Activated CD8-positive, alpha-beta T cell treated with anti-CD3 and anti-CD28 coated beads, Interleukin-2, amount 10 ng/mL, durations not matched to agents 7 days and 5 days (primary cell): ENCODE measurements around the gene CYTH2. TPM values are rescaled to one million over a fixed set of nuclear protein-coding genes. Genes with fewer than 3 reads are reported as not detected.
A peak's percentile ranks its signal among the peaks of the same experiment; 100 is the strongest.

Source experiments
- ATAC-seq: fragments of 150-1000 bp; cut with Tn5 transposase; one replicate; pipeline ENCODE4 v1.10.0; 2021; ENCODE audit warnings: moderate library complexity
- CTCF ChIA-PET: fragments of 350-600 bp; sonication (Branson Sonifier 250); formaldehyde crosslinking; loops from one replicate; lab custom pipeline; 2021; ENCODE audit warnings: antibody characterized with exemption; lab: Charles Lee
- POLR2A ChIA-PET: fragments of 350-600 bp; sonication (Branson Sonifier 250); formaldehyde crosslinking; loops from one replicate; lab custom pipeline; 2021; ENCODE audit warnings: antibody characterized with exemption; lab: Charles Lee
- DNase-seq: peaks from one replicate; pipeline ENCODE4 v3.0.0-alpha.2; 2020
- H3K27ac Mint-ChIP-seq: one replicate; pipeline ENCODE4 v1.8.0; 2021; ENCODE audit warnings: mild to moderate bottlenecking, mixed read lengths
- H3K27me3 Mint-ChIP-seq: one replicate; pipeline ENCODE4 v1.8.0; 2021; ENCODE audit warnings: low read depth, mixed read lengths
- H3K36me3 Mint-ChIP-seq: one replicate; pipeline ENCODE4 v1.8.0; 2021; ENCODE audit warnings: low read depth, mixed read lengths
- H3K4me1 Mint-ChIP-seq: one replicate; pipeline ENCODE4 v1.8.0; 2021; ENCODE audit warnings: low read depth, mixed read lengths
- H3K4me3 Mint-ChIP-seq: one replicate; pipeline ENCODE4 v1.8.0; 2021; ENCODE audit warnings: mild to moderate bottlenecking, mixed read lengths
- H3K9me3 Mint-ChIP-seq: one replicate; pipeline ENCODE4 v1.8.0; 2022; ENCODE audit warnings: mixed read lengths; ENCODE audit not compliant: insufficient read depth
- total RNA-seq, 2 experiments: library from RNA; stranded (reverse); gene quantifications; one replicate each; pipeline ENCODE4 v1.2.3, GENCODE V29; 2021

The CYTH2 gene
- total RNA-seq, 2 experiments from 2014 or later, result 48.3 to 50.3 TPM

GRCh38 chr19:48444129-48444935 lies 24.8 kb upstream of the CYTH2 start:
- CTCF ChIA-PET, result interaction anchor here (1.1 to 1.8 kb wide), 3 partner anchors 11 to 123 kb away, joined by 3 to 4 read pairs (median 3); no protein-coding TSS in a partner anchor
- H3K4me1 Mint-ChIP-seq, result peaks cover 43% of the 10 kb centered on the region
- peaks cover 25% of the 10 kb centered on the region for H3K36me3 Mint-ChIP-seq
- H3K27me3 Mint-ChIP-seq, result peaks cover 23% of the 10 kb centered on the region
- H3K4me3 Mint-ChIP-seq, result peak overlapping the region; percentile 91
- POLR2A ChIA-PET, result interaction anchor here (1.3 kb wide), 1 partner anchor 111 kb away, joined by 3 read pairs; no protein-coding TSS in a partner anchor
- H3K27ac Mint-ChIP-seq, result no peak overlapping the region
- H3K9me3 Mint-ChIP-seq, result no peaks in the 10 kb centered on the region
- ATAC-seq (no peak), DNase-seq (no peak)

DNA sequence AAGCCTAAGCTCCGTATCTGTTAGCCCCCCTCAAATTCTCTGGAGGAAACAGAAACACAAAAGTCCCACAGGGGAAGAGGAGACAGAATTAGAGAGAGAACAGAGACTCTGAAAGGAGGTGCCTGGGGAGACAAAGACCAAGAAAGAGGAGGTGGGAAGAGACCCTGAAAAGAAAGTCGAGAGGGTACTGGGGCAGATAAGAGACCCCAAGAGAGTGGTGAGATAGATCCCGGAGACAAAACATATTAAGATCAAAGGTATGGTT lies 24.3 kb upstream of the CYTH2 start:
- ChIA-PET POLR2A (interaction anchor here (1.3 kb wide), 1 partner anchor 111 kb away, joined by 3 read pairs; no protein-coding TSS in a partner anchor), CTCF (interaction anchor here (1.1 to 1.8 kb wide), 3 partner anchors 11 to 123 kb away, joined by 3 to 4 read pairs (median 3); no protein-coding TSS in a partner anchor)
- Mint-ChIP-seq H3K36me3 (peaks cover 29% of the 10 kb centered on the region), H3K4me3 (peak overlapping the region; percentile 91), H3K9me3 (no peaks in the 10 kb centered on the region), H3K27me3 (peaks cover 23% of the 10 kb centered on the region), H3K4me1 (peaks cover 43% of the 10 kb centered on the region), H3K27ac (peak overlapping the region; percentile 94)
- no peak for ATAC-seq
- no peak for DNase-seq

DNA sequence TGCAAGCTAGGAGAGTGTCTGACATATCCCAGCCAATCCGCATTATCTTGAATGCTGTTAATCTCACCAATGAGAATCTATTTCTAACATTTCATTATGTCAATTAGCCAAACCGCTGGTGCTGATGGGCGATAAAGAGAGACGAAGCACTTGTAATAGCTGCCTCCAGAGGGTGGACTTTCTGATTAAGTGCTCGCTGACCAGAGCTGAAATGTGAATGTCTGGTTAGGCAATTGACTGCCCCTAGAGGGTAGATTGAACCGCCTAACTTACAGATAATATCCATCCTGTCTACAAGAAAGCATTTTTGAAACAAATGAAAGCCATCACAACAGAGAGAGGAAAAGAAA lies 23.9 kb upstream of the CYTH2 start:
- H3K9me3 Mint-ChIP-seq, result no peaks in the 10 kb centered on the region
- CTCF ChIA-PET, result interaction anchor here (1.1 to 1.5 kb wide), 2 partner anchors 111 to 124 kb away, joined by 3 to 4 read pairs; no protein-coding TSS in a partner anchor
- DNase-seq, result peak; percentile 35
- POLR2A ChIA-PET, result interaction anchor here (1.3 kb wide), 1 partner anchor 112 kb away, joined by 3 read pairs; no protein-coding TSS in a partner anchor
- H3K27me3 Mint-ChIP-seq, result peaks cover 23% of the 10 kb centered on the region
- peaks cover 29% of the 10 kb centered on the region for H3K36me3 Mint-ChIP-seq
- peak; percentile 32 for ATAC-seq
- H3K27ac Mint-ChIP-seq, result peak overlapping the region; percentile 94
- peak overlapping the region; percentile 91 for H3K4me3 Mint-ChIP-seq
- peaks cover 43% of the 10 kb centered on the region for H3K4me1 Mint-ChIP-seq

- ChIA-PET POLR2A (interaction anchor here (0.7 to 2.1 kb wide), 5 partner anchors 10 to 1176 kb away, joined by 3 to 5 read pairs (median 3); partner anchors contain the start of genes KCNJ14 and TMEM143), CTCF (interaction anchor here (1.3 to 1.5 kb wide), 2 partner anchors 82 to 124 kb away, joined by 4 read pairs; partner anchors contain the start of genes SYNGR4 and TMEM143)
- peaks cover 20% of the 10 kb centered on the region for H3K27me3 Mint-ChIP-seq
- ATAC-seq (peak; percentile 96), DNase-seq (peak; percentile 98)
- H3K4me1 Mint-ChIP-seq, result peaks cover 43% of the 10 kb centered on the region
- H3K36me3 Mint-ChIP-seq, result peaks cover 29% of the 10 kb centered on the region
- H3K4me3 Mint-ChIP-seq, result peak within 1 kb of the TSS; percentile 91
- H3K9me3 Mint-ChIP-seq, result no peaks in the 10 kb centered on the region
- H3K27ac Mint-ChIP-seq, result peak within 1 kb of the TSS; percentile 94
These were observed 23.3 kb upstream of the CYTH2 start, which contains the start of gene GRWD1 for GRCh38 chr19:48445606-48446481. Gene GRWD1 (plus strand): TSS chr19:48445983. CDS start chr19:48446006, 23 bp downstream.

DNA sequence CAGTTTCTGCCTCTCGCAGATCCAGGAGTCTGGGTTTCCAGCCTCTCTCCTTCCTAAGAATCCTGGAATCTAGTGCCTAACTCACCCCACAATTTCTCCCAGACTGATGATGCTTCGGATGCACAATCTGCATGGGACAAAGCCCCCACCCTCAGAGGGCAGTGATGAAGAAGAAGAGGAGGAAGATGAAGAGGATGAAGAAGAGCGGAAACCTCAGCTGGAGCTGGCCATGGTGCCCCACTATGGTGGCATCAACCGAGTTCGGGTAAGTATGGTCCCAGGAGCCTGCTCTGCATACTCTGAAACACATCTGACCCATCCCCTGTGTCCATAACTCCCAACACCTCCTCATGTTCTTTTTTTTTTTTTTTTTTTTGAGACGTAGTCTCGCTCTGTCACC lies 22.6 kb upstream of the CYTH2 start:
- ChIA-PET CTCF (interaction anchor here (1.3 kb wide), 1 partner anchor 83 kb away, joined by 4 read pairs; the partner anchor contains the start of genes SYNGR4 and TMEM143), POLR2A (interaction anchor here (0.7 to 2.1 kb wide), 4 partner anchors 9 to 1176 kb away, joined by 3 to 5 read pairs (median 3); partner anchors contain the start of genes KCNJ14 and TMEM143)
- Mint-ChIP-seq H3K27ac (peak overlapping the region; percentile 94), H3K4me3 (peak overlapping the region; percentile 91), H3K36me3 (peaks cover 34% of the 10 kb centered on the region), H3K4me1 (peaks cover 43% of the 10 kb centered on the region), H3K27me3 (peaks cover 17% of the 10 kb centered on the region), H3K9me3 (no peaks in the 10 kb centered on the region)
- ATAC-seq, result no peak
- DNase-seq, result no peak

DNA sequence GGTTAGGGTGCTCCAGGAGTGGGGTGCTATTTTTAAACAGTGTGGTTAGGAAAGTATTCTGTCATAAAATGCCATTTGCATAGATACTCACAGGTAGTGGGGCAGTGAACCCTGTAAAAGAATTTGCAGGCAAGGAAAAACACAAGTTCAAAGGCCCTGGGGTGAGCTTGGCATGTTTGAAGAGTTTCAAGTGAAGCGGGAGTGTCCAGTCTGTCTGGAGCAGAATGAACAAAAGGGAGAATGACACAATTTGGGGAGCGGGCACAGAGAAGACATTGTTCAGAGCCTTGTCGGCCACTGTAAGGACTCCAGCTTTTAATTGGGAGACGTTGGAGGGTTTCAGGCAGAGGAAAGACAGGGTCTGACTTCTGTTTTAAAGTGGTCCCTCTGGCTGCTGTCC lies 20.6 kb upstream of the CYTH2 start:
- no peak overlapping the region for H3K4me3 Mint-ChIP-seq
- no peak overlapping the region for H3K27ac Mint-ChIP-seq
- ATAC-seq (no peak), DNase-seq (no peak)
- H3K4me1 Mint-ChIP-seq, result peaks cover 38% of the 10 kb centered on the region
- no peaks in the 10 kb centered on the region for H3K9me3 Mint-ChIP-seq
- ChIA-PET POLR2A (interaction anchor here (0.5 kb wide), 1 partner anchor 13 kb away, joined by 4 read pairs; no protein-coding TSS in a partner anchor), CTCF (no interaction called here)
- H3K36me3 Mint-ChIP-seq, result peaks cover 43% of the 10 kb centered on the region
- peaks cover 9% of the 10 kb centered on the region for H3K27me3 Mint-ChIP-seq

DNA sequence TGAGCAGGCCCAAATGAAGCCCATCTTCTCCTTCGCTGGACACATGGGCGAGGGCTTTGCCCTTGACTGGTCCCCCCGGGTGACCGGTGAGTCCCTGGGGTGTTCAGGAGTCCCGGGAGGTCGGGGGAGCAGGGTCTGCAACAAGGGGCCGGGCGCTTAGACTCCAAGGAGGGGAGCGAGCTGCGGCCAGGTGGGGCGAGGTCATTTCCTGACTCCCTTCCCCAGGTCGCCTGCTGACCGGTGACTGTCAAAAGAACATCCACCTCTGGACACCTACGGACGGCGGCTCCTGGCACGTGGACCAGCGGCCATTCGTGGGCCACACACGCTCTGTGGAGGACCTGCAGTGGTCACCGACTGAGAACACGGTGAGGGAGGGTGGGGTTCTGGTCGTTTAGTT lies 18.7 kb upstream of the CYTH2 start:
- DNase-seq, result no peak
- H3K27ac Mint-ChIP-seq, result no peak overlapping the region
- ChIA-PET CTCF (no interaction called here), POLR2A (no interaction called here)
- H3K4me1 Mint-ChIP-seq, result peaks cover 35% of the 10 kb centered on the region
- no peak for ATAC-seq
- H3K27me3 Mint-ChIP-seq, result no peaks in the 10 kb centered on the region
- no peak overlapping the region for H3K4me3 Mint-ChIP-seq
- no peaks in the 10 kb centered on the region for H3K9me3 Mint-ChIP-seq
- H3K36me3 Mint-ChIP-seq, result peaks cover 49% of the 10 kb centered on the region

DNA sequence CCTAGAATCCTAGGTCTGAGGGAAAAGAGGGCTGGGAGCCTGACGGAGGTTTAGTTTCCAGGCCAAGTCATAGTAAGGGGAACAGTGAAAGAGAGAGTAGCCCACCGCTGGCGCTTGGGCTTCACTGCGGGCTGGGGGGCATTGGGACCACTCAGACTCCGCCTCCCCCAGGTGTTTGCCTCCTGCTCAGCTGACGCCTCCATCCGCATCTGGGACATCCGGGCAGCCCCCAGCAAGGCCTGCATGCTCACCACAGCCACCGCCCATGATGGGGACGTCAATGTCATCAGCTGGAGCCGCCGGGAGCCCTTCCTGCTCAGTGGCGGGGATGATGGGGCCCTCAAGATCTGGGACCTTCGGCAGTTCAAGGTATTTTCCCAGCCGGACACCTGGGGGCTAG lies 18.3 kb upstream of the CYTH2 start:
- Mint-ChIP-seq H3K27me3 (no peaks in the 10 kb centered on the region), H3K9me3 (no peaks in the 10 kb centered on the region), H3K36me3 (peaks cover 49% of the 10 kb centered on the region), H3K27ac (no peak overlapping the region), H3K4me1 (peaks cover 30% of the 10 kb centered on the region), H3K4me3 (no peak overlapping the region)
- DNase-seq, result no peak
- ChIA-PET POLR2A (no interaction called here), CTCF (no interaction called here)
- ATAC-seq, result no peak

DNA sequence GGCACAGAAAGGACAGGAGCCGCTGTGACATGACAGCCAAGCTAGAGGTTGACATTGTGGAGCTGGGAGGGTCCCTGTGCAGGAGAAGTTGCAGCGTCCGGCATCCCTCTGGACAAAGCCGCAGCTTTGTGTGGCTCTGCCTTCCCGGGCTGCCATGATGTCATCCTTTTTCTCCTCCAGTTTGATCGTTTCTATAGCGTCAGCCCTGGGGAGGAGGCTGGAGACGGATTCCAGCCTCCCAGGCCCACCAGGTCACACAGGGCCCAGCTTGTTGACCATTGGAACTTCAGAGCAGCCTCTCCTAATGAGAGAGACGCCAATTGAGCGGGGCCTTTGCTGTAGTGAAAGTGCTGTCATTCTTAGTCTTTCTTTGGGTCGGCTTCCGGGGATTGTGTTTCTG lies 17.5 kb upstream of the CYTH2 start:
- no peak overlapping the region for H3K27ac Mint-ChIP-seq
- ChIA-PET POLR2A (no interaction called here), CTCF (no interaction called here)
- H3K27me3 Mint-ChIP-seq, result no peaks in the 10 kb centered on the region
- no peaks in the 10 kb centered on the region for H3K9me3 Mint-ChIP-seq
- DNase-seq (no peak), ATAC-seq (no peak)
- no peak overlapping the region for H3K4me3 Mint-ChIP-seq
- peaks cover 24% of the 10 kb centered on the region for H3K4me1 Mint-ChIP-seq
- H3K36me3 Mint-ChIP-seq, result peaks cover 47% of the 10 kb centered on the region

GRCh38 chr19:48452289-48453190 lies 16.6 kb upstream of the CYTH2 start:
- no peak overlapping the region for H3K4me3 Mint-ChIP-seq
- H3K27me3 Mint-ChIP-seq, result no peaks in the 10 kb centered on the region
- ChIA-PET CTCF (no interaction called here), POLR2A (no interaction called here)
- H3K9me3 Mint-ChIP-seq, result no peaks in the 10 kb centered on the region
- DNase-seq (no peak), ATAC-seq (no peak)
- H3K36me3 Mint-ChIP-seq, result peaks cover 49% of the 10 kb centered on the region
- peaks cover 19% of the 10 kb centered on the region for H3K4me1 Mint-ChIP-seq
- no peak overlapping the region for H3K27ac Mint-ChIP-seq
